ENCODE measurements around the gene SEMA3F.

SEMA3F gene

DNA sequence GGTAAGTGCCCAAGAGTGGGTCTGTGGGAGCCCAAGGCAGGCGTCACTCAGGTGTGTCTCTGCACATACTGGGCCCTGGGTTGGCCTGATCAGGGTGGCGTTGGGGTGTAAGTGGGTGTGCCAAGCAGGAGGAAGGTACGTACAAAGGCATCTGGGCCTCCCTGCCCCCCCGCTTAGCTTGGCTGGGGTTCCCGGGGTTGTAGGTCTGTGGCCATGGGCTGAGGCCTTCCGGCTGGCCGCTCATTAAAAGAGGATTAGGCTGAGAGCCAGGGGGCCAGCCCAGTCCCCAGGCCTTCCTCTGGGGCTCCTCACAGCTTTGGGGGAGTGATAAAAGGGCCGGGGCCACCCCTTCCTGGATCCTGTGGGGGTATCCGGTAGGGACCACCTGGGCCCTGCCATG is 13.3 kb downstream of the SEMA3F start:
- Mint-ChIP-seq H3K9me3 (no peaks in the 10 kb centered on the region), H3K36me3 (ENCODE audit: low read depth) (peaks cover 4% of the 10 kb centered on the region), H3K4me3 (no peak overlapping the region), H3K27me3 (ENCODE audit: low read depth) (peaks cover 4% of the 10 kb centered on the region), H3K4me1 (peaks cover 46% of the 10 kb centered on the region), H3K27ac (peak overlapping the region in 2 of 3 experiments; percentile 83 to 94)
- no peak for TF ChIP-seq CTCF (IDR thresholded peaks at IDR 0.05; ENCODE audit: unreplicated experiment in 3 of 3)

- no peak for TF ChIP-seq CTCF (IDR thresholded peaks at IDR 0.05; ENCODE audit: unreplicated experiment in 3 of 3)
- Mint-ChIP-seq H3K4me3 (no peak overlapping the region), H3K27ac (peak overlapping the region in 1 of 3 experiments; percentile 94), H3K36me3 (ENCODE audit: low read depth) (peaks cover 6% of the 10 kb centered on the region), H3K27me3 (ENCODE audit: low read depth) (peaks cover 4% of the 10 kb centered on the region), H3K9me3 (no peaks in the 10 kb centered on the region), H3K4me1 (peaks cover 42% of the 10 kb centered on the region)
Observed at GRCh38 chr3:50168791-50169190, 13.7 kb downstream of the SEMA3F start.

DNA sequence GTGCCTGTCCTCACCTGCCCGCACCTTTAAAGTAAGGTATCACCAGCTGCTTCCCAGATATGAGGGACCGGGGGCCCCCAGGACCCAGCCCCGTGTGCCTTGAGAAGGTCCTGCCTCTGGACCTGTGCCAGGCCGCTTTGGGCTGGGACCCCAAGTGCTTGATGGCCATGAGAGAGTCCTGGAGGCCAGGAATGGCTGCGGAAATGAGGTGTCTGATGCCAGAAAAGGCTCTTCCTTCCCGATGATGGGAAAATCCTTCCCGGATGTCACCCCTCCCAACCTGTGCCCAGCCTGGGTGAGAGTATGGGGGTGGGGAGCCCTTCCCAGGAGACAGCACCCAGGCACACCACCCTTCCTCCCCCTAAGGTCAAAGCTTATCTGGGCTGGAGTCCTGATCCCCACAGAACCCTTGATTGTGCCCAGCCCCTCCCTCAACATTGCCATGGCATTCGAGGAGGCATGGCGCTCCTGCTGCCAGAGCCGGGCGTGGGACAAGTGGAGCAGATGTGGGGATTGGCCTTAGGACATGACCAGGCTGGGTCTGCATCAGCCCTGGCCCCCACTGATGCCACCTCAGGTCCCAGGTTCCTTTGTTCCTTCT is 14.2 kb downstream of the SEMA3F start:
- Mint-ChIP-seq H3K4me1 (peaks cover 37% of the 10 kb centered on the region), H3K36me3 (ENCODE audit: low read depth) (peaks cover 7% of the 10 kb centered on the region), H3K27me3 (ENCODE audit: low read depth) (peaks cover 4% of the 10 kb centered on the region), H3K27ac (no peak overlapping the region), H3K9me3 (no peaks in the 10 kb centered on the region), H3K4me3 (no peak overlapping the region)
- TF ChIP-seq CTCF (IDR thresholded peaks at IDR 0.05; ENCODE audit: unreplicated experiment in 3 of 3) = no peak

- no peak overlapping the region for H3K4me3 Mint-ChIP-seq
- TF ChIP-seq CTCF (IDR thresholded peaks at IDR 0.05; ENCODE audit: unreplicated experiment in 3 of 3) = no peak
- peaks cover 4% of the 10 kb centered on the region for H3K27me3 Mint-ChIP-seq (ENCODE audit: low read depth)
- H3K9me3 Mint-ChIP-seq = no peaks in the 10 kb centered on the region
- H3K4me1 Mint-ChIP-seq = peaks cover 31% of the 10 kb centered on the region
- H3K27ac Mint-ChIP-seq = peak overlapping the region; percentile 45 to 49 (median 47)
- peaks cover 7% of the 10 kb centered on the region for H3K36me3 Mint-ChIP-seq (ENCODE audit: low read depth)
Observed at GRCh38 chr3:50169858-50170257, 14.7 kb downstream of the SEMA3F start.

GRCh38 chr3:50170689-50171088 is 15.6 kb downstream of the SEMA3F start:
- H3K36me3 Mint-ChIP-seq (ENCODE audit: low read depth) = peaks cover 10% of the 10 kb centered on the region
- TF ChIP-seq CTCF (IDR thresholded peaks at IDR 0.05; ENCODE audit: unreplicated experiment in 3 of 3) = no peak
- H3K4me1 Mint-ChIP-seq = peaks cover 24% of the 10 kb centered on the region
- H3K4me3 Mint-ChIP-seq = no peak overlapping the region
- peaks cover 4% of the 10 kb centered on the region for H3K27me3 Mint-ChIP-seq (ENCODE audit: low read depth)
- H3K9me3 Mint-ChIP-seq = no peaks in the 10 kb centered on the region
- peak overlapping the region in 2 of 3 experiments; percentile 45 to 47 for H3K27ac Mint-ChIP-seq

Measured in nephron (organoid).